Adrenal gland (tissue), 12 donors: ENCODE measurements around the gene OR4K13. TPM values are rescaled to one million over a fixed set of nuclear protein-coding genes. Genes with fewer than 3 reads are reported as not detected.

ENCODE experiments used
- DNase-seq, 7 donors: peaks; one replicate each; pipeline ENCODE4 v3.0.0-alpha.2; 2019 to 2020
- H3K27ac ChIP-seq, 5 donors: fragments of 200-600 bp; sonication (generic) in 4 of 5; 1 replicate in 3 of 5; 2 replicates in 2 of 5; pipeline versions ENCODE4 v1.5.1 to v1.8.0; 2016 to 2020; ENCODE audit warnings: mild to moderate bottlenecking in 1 of 5
- H3K27me3 ChIP-seq: fragments of 200-600 bp; 2 replicates; pipeline ENCODE4 v1.8.0; 2021
- H3K36me3 ChIP-seq, 2 donors: fragments of 200-600 bp; replicated peaks in 1 of 2; 1 replicate in 1 of 2; 2 replicates in 1 of 2; pipeline versions ENCODE4 v1.5.1 to v1.8.0; 2018 to 2022
- H3K4me1 ChIP-seq, 2 donors: fragments of 200-600 bp; replicated peaks in 1 of 2; 1 replicate in 1 of 2; 2 replicates in 1 of 2; pipeline versions ENCODE4 v1.5.1 to v1.8.0; 2018 to 2021
- H3K4me3 ChIP-seq, 4 donors: fragments of 200-600 bp; sonication (generic) in 3 of 4; one replicate each; pipeline ENCODE4 v1.5.1; 2016 to 2018
- H3K9me3 ChIP-seq, 3 donors: fragments of 200-600 bp; sonication (generic) in 1 of 3; replicated peaks in 1 of 3; 1 replicate in 2 of 3; 2 replicates in 1 of 3; pipeline versions ENCODE4 v1.5.1 to v1.8.0; 2016 to 2021
- POLR2A ChIP-seq, 2 donors: fragments of 450-650 bp; IDR thresholded peaks; one replicate each; pipeline ENCODE4 v1.6.1; 2017; ENCODE audit warnings: antibody characterized with exemption in 2 of 2, mild to moderate bottlenecking in 2 of 2, moderate library complexity in 1 of 2
- WGBS, 4 donors: extraction: QIAGEN DNeasy Blood & Tissue Kit in 2 of 4; methylation state at CpG; one replicate each; pipeline versions ENCODE4 v1.1.5 to v1.1.7; 2013 to 2017; 5-methylcytosine and 5-hydroxymethylcytosine counted together
- intact Hi-C, 2 donors: fragments of 100-400 bp; cut with DNase I; formaldehyde crosslinking; loops; one replicate each; pipeline versions ENCODE4 v1.14.1 to v1.15.0; 2022 to 2023
- polyA plus RNA-seq, 3 donors: library from polyadenylated mRNA; stranded (reverse); fragments of 200-250 nt in 2 of 3; fragments of 350-450 nt in 1 of 3; fragmentation: Illumina TruSeq in 1 of 3; extraction: RNeasy Lipid Tissue Mini Kit (QIAGEN cat#74804) in 1 of 3; gene quantifications; one replicate each; pipeline ENCODE4 v1.2.3, GENCODE V29; 2013 to 2014
- total RNA-seq, 9 donors: library from RNA; depleted of rRNA in 4 of 9; stranded (reverse); fragments of >200 nt in 4 of 9; fragments of 120-200 nt in 1 of 9; fragmentation: NEBNext Ultra II Directional in 1 of 9; extraction: Animal tissue kit (Norgen Biotek cat#: 25700) in 1 of 9; gene quantifications; one replicate each; pipeline versions ENCODE4 v1.1.0 to v1.2.4, GENCODE V29; 2013 to 2023
- TF ChIP-seq, protein P1 (sequence below), 6 experiments: fragments of 450-650 bp in 4 of 6; fragments of 200-600 bp in 2 of 6; sonication (generic) in 1 of 6; IDR thresholded peaks; 1 replicate in 5 of 6; 2 replicates in 1 of 6; pipeline versions ENCODE4 v1.5.1 to v1.8.0; 2016 to 2021; ENCODE audit warnings: antibody characterized with exemption in 6 of 6, mild to moderate bottlenecking in 2 of 6, moderate library complexity in 1 of 6
- donor health status: healthy with polysubstance abuse.
- donor health status: Bipolar disorder and iron deficiency.
- donor health status: DM: yes; HTN: yes; CAD: no.
- donor health status: DM: no; HTN: no; CAD: no.
- donor health status: DM: no; HTN: no; CAD: no.
- donor health status: DM: yes; HTN: yes; CAD: no.

Gene OR4K13
- total and polyA plus RNA-seq, 12 donors, result not detected

DNA sequence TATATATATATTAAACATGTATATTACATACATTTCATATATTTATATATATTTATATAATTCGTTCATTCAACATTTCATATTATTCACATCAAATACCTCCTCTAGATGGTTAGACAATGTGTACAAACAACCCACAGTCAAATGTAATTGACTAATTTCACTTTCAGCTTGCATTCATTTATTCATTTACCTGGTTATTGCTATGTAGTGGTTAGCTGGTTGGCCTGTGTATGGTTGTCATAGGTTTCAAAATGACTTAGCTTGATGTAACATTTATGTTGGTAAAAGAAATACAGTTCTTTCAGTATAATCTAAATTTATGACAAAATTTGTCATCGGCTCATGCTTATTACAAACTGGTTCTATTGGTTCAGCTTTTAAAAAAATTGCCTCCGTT lies 389 bp downstream of the OR4K13 start:
- DNase-seq, result no peak
- Histone ChIP-seq H3K27ac (no peak overlapping the region), H3K4me1 (no peaks in the 10 kb centered on the region), H3K27me3 (no peaks in the 10 kb centered on the region), H3K9me3 (no peaks in the 10 kb centered on the region), H3K36me3 (no peaks in the 10 kb centered on the region), H3K4me3 (no peak overlapping the region)
- TF ChIP-seq, protein P1, sequence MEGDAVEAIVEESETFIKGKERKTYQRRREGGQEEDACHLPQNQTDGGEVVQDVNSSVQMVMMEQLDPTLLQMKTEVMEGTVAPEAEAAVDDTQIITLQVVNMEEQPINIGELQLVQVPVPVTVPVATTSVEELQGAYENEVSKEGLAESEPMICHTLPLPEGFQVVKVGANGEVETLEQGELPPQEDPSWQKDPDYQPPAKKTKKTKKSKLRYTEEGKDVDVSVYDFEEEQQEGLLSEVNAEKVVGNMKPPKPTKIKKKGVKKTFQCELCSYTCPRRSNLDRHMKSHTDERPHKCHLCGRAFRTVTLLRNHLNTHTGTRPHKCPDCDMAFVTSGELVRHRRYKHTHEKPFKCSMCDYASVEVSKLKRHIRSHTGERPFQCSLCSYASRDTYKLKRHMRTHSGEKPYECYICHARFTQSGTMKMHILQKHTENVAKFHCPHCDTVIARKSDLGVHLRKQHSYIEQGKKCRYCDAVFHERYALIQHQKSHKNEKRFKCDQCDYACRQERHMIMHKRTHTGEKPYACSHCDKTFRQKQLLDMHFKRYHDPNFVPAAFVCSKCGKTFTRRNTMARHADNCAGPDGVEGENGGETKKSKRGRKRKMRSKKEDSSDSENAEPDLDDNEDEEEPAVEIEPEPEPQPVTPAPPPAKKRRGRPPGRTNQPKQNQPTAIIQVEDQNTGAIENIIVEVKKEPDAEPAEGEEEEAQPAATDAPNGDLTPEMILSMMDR (IDR thresholded peaks at IDR 0.05), result no peak
- no peak for TF ChIP-seq POLR2A (IDR thresholded peaks at IDR 0.05)
- intact Hi-C loops, result no loop called here
- 59 to 65% (median 61%) methylated on average over 3 of the region's 3 CpGs for WGBS, 4 donors

DNA sequence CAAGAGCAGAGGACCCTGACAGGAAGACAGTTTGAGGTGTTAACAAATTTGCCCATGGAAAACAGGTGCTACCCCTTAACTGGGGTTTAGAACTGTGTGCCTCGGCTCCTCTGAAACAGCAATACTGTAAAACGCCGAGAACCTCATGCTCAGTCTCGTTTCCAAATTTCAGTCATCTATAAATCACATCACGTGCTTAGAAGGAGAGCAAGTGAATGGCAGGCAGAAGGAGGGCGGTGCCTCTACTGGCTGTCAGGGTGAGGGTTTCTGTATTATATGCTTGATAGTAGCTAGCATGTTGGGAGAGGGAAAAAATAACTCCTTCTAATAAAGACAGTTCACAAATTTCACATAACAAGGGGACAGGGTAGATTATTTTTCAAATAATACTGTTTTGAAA lies 4.8 kb downstream of the OR4K13 start:
- no peak overlapping the region for H3K4me3 ChIP-seq
- TF ChIP-seq POLR2A (IDR thresholded peaks at IDR 0.05), result no peak
- TF ChIP-seq, protein P1 (IDR thresholded peaks at IDR 0.05), result no peak
- H3K36me3 ChIP-seq, result no peaks in the 10 kb centered on the region
- intact Hi-C loops, result no loop called here
- no peaks in the 10 kb centered on the region for H3K27me3 ChIP-seq
- DNase-seq, result no peak
- H3K9me3 ChIP-seq, result no peaks in the 10 kb centered on the region
- H3K4me1 ChIP-seq, result no peaks in the 10 kb centered on the region
- H3K27ac ChIP-seq, result no peak overlapping the region
- WGBS, 4 donors, result 68 to 81% (median 72%) methylated on average over 6 of the region's 6 CpGs

DNA sequence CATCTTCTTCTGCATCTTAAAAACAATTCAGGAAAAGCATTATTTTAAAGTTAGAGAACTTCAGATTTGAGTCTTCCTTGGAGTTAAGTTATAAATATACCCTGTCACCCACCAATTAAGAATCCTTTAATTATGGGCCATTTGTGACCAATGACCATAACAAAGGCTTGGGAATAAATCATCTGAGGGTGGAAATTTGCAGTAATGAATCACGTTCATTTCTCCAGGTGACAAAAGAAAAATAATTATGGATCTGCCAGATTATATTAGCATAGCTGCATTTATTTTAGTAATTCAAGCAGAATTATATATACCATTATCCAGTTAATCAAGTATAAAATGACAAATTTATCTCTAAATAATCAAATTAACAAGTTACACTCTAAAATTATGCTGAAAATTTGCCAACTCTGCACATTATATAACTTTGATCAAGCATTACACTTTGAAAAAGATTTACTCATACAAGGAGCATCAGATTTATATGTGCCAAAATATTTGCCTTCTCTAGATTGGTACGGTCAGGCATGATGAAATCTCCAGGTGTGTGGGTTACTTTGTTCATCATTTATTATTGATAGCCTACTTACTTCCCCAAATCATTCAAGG lies 16.5 kb downstream of the OR4K13 start, which contains the start of gene OR4K14:
TSS of gene OR4K14 (minus strand) at position 51 of the 609 bp plus-strand sequence. CDS start 4,114 bp downstream, outside the sequence.
- Histone ChIP-seq H3K27ac (no peak within 1 kb of the TSS), H3K9me3 (no peaks in the 10 kb centered on the region), H3K4me1 (no peaks in the 10 kb centered on the region), H3K4me3 (no peak within 1 kb of the TSS), H3K27me3 (no peaks in the 10 kb centered on the region), H3K36me3 (no peaks in the 10 kb centered on the region)
- TF ChIP-seq, protein P1 (IDR thresholded peaks at IDR 0.05), result no peak
- no peak for TF ChIP-seq POLR2A (IDR thresholded peaks at IDR 0.05)
- no peak for DNase-seq
- WGBS, 4 donors, result 54 to 74% (median 60%) methylated on average over 2 of the region's 2 CpGs
- intact Hi-C loops, result no loop called here

DNA sequence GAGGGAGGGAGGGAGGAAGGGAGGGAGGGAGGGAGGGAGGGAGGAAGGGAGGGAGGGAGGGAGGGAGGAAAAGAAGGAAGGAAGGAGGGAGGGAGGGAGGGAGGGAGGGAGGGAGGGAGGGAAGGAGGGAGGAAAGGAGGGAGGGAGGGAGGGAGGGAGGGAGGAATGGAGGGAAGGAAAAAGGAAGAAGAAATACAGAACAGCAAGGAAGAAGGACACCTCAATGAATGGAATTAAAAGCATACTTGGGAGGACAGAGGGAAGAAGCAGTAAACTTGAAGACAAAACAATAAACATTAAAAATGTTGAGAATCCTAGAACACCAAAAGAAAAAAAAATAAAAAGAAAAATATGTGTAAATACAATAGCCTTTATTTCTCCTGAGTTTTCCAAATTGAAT lies 27.7 kb downstream of the OR4K13 start:
- Histone ChIP-seq H3K4me3 (no peak overlapping the region), H3K9me3 (no peaks in the 10 kb centered on the region), H3K4me1 (no peaks in the 10 kb centered on the region), H3K36me3 (no peaks in the 10 kb centered on the region), H3K27me3 (no peaks in the 10 kb centered on the region), H3K27ac (no peak overlapping the region)
- intact Hi-C loops, result no loop called here
- TF ChIP-seq, protein P1 (IDR thresholded peaks at IDR 0.05), result no peak
- no peak for TF ChIP-seq POLR2A (IDR thresholded peaks at IDR 0.05)
- DNase-seq, result no peak
